ENCODE results near the gene EIF3A.

Gene EIF3A

DNA sequence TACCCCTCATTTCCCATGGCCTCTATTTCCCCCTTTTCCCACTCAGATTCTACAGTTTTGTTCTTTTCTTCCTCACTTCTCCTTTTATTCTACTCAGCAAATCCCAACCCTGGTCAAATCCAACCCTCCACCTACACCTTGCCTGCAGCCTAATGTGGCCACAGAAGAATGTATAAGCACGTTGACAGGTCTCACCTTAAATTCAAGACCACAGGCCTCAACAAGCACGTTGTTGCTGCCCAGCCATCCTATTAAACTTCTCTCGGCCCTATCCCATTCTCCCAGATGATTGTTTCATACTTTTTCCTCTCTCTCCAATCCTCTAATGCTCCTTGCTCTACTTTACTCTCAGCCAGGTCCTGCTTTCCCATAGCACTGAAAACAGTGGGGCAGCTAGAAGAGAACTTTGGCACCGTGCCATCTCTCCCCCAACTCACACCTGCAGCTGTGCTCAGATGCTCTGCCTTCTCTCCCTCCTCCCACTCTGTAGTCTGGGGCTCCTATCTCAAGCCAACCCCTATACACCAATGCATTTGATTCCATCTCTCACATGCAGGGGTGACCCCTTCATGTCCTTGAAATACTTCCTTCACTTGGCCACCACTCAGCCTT, 6.8 kb upstream of the EIF3A start:
- DNase-seq (ENCODE audit: low spot score in 2 of 2): no peak
- no peaks in the 10 kb centered on the region for H3K36me3 ChIP-seq (replicated peaks)
- no peaks in the 10 kb centered on the region for H3K9me3 ChIP-seq
- peaks cover 4% of the 10 kb centered on the region; the same call in 1 of the 2 replicates for H3K4me1 ChIP-seq
- no peaks in the 10 kb centered on the region for H3K27me3 ChIP-seq (ENCODE audit: low read depth)
- H3K4me3 ChIP-seq: no peak overlapping the region
- in situ Hi-C loops (cut with MboI; ENCODE audit: low sequenced_read_pairs): no loop called here

DNA sequence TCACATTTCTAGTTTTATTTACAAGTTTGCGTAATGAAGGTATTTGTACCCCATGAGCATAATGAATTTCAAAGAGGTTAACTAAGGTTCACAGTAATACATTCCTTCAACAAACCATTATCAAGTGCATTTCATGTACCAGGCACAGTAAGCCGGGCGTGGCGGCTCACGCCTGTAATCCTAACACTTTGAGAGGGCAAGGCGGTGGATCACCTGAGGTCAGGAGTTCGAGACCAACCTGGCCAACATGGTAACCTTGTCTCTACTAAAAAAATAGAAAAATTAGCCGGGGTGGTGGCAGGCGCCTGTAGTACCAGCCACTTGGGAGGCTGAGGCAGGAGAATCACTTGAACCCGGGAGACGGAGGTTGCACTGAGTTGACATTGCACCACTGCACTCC, 4.3 kb upstream of the EIF3A start:
- in situ Hi-C loops (cut with MboI; ENCODE audit: low sequenced_read_pairs): no loop called here
- H3K4me3 ChIP-seq: no peak overlapping the region
- H3K9me3 ChIP-seq: no peaks in the 10 kb centered on the region
- DNase-seq (ENCODE audit: low spot score in 2 of 2): no peak
- peaks cover 7% of the 10 kb centered on the region for H3K36me3 ChIP-seq (replicated peaks)
- H3K27me3 ChIP-seq (ENCODE audit: low read depth): no peaks in the 10 kb centered on the region
- no peaks in the 10 kb centered on the region for H3K4me1 ChIP-seq

DNA sequence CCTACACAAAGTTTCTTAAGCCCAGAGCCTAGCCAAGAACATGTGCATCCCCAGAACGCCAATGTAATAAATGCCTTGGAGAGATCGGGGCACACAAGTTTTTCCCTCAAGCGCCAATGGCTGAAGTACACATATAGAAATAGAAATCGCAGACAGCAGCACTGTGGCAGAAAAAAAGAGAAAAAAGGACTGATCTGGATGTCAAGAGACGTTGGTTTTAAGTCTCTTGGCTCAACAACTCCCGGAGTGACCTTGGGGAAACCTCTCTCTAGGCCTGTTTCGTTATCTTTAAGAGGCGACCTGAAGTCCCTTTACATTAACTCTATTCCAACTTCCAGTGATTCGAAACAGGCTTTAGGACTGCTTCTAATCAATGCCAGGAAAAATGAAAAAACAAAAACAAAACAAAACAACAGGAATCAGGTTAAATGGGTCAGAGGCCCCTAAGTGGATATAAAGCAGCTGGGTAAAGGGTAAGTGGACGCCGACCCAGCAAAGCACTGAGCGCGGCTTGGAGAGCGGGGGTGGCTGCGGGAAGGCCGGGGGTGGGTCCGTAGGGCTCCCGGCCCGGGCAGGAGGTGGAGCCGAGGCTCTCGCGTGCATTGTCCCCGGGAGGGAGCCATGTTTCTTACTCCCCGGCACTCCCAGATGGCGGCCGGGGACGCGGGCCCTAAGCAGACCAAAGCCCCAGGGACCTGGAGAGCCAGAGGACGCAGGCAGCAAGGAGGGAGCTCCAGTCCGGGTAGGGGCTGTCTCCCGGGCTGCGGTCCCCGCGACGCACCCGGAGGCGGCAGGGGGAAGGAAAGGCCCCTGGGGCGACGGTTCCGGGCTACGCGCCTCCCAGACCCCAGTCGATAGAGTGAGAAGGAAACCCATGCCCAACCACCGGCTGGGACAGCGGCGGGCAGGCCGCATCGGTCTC, 757 bp downstream of the EIF3A start:
- Histone ChIP-seq H3K27me3 (ENCODE audit: low read depth) (no peaks in the 10 kb centered on the region), H3K36me3 (replicated peaks) (peaks cover 15% of the 10 kb centered on the region), H3K4me1 (peaks cover 15% of the 10 kb centered on the region), H3K9me3 (no peaks in the 10 kb centered on the region), H3K4me3 (peak overlapping the region; percentile 95)
- peak; percentile 50 to 80 for DNase-seq (ENCODE audit: low spot score in 2 of 2)
- in situ Hi-C loops (cut with MboI; ENCODE audit: low sequenced_read_pairs): no loop called here

DNA sequence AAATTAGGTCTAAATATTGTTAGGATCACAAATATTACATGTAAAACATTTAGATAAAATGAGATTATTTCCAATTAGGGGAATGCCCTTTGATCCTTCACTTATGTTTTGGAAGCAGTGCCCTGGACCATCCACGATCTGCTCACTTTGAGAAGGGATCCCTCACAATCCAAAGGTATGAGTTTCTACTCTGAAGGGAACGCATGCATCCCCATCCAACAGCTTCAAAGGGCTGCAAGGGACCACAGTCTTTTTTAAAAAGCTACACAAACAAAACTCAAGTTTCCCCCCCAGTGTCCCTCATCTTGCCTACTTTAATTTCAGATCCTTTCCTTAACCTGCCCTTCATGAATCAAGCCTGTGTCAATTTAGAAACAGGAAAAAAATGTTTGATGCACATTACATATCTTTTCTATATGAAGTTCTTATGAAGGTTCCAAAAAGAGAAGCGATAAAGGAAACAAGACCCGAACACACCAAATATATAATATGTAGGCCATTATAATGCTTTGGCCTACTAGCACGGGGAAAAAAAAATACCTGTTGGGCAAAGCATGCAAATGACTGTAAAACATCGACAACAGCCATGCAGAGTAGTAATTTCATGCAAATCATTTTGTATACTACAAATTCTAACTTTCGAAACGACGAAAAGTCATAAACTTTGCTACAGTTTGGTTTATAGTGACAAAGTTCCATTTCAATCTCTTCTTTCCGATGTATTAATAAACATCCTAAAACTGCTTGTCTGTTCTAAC, 2.0 kb downstream of the EIF3A start:
- Histone ChIP-seq H3K36me3 (replicated peaks) (peaks cover 22% of the 10 kb centered on the region), H3K9me3 (no peaks in the 10 kb centered on the region), H3K4me1 (peaks cover 16% of the 10 kb centered on the region), H3K27me3 (ENCODE audit: low read depth) (no peaks in the 10 kb centered on the region), H3K4me3 (peak overlapping the region; percentile 95)
- in situ Hi-C loops (cut with MboI; ENCODE audit: low sequenced_read_pairs): no loop called here
- no peak for DNase-seq (ENCODE audit: low spot score in 2 of 2)

DNA sequence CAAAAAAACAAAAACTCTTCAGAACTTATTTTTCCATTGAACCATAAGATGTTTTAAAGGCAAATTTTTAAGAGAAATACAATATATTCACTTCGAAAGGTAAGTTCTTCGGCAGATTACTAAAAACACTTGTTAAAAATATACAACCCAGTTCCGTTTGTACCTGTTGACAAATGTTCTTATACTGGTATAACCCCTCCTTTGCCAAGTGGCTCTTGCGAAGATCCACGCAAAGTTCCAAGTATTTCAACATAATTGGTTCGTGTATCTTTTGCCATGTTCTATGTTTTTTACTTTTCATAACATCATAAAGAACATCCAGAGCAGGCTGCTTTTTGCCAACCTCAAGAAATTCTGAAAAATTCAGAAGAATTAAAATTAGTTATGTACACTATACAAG, 7.0 kb downstream of the EIF3A start:
- Histone ChIP-seq H3K27me3 (ENCODE audit: low read depth) (no peaks in the 10 kb centered on the region), H3K4me3 (no peak overlapping the region), H3K9me3 (no peaks in the 10 kb centered on the region), H3K36me3 (replicated peaks) (peaks cover 57% of the 10 kb centered on the region), H3K4me1 (peaks cover 17% of the 10 kb centered on the region)
- no peak for DNase-seq (ENCODE audit: low spot score in 2 of 2)
- in situ Hi-C loops (cut with MboI; ENCODE audit: low sequenced_read_pairs): loop anchor here (25.0 kb wide), 1 partner anchor 514 kb away; the partner anchor contains the start of gene TIAL1

DNA sequence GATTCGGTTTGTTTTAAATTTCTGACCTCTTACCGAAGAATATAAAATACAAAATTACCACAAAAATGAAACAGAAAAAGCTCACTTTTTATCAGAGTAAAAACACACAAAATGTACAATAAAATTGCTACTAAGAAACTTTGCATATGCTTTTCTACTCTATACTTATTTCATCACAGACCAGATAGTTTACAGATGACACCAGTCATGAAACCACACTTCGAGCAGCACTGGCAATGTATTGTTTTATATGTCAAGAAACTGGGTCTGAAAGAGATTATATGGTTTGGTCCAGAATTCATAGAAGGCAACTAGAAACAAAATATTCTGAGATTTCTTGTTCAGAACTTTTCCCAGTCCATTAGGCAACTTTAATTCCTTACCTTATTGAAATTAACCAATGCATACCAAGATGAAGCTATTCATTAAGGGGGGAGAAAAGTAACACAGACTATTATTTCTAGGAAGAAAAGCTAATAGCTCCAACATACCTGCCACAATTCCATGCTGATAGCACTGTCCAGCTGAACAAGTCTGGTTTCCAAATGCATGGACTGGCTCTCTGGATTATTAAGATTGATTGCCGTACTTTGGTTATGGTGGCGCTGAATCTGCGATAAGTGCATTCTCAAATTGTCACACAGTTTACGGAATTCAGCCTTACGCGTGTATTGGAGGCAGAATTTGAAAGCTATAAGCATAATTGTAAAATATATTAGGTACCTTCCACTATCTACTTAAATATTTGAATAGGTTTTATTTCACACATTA, 10.0 kb downstream of the EIF3A start:
- in situ Hi-C loops (cut with MboI; ENCODE audit: low sequenced_read_pairs): loop anchor here (25.0 kb wide), 1 partner anchor 517 kb away; the partner anchor contains the start of gene TIAL1
- Histone ChIP-seq H3K4me1 (peaks cover 5% of the 10 kb centered on the region; the same call in 1 of the 2 replicates), H3K4me3 (no peak overlapping the region), H3K9me3 (no peaks in the 10 kb centered on the region), H3K36me3 (replicated peaks) (peaks cover 81% of the 10 kb centered on the region), H3K27me3 (ENCODE audit: low read depth) (no peaks in the 10 kb centered on the region)
- DNase-seq (ENCODE audit: low spot score in 2 of 2): no peak

DNA sequence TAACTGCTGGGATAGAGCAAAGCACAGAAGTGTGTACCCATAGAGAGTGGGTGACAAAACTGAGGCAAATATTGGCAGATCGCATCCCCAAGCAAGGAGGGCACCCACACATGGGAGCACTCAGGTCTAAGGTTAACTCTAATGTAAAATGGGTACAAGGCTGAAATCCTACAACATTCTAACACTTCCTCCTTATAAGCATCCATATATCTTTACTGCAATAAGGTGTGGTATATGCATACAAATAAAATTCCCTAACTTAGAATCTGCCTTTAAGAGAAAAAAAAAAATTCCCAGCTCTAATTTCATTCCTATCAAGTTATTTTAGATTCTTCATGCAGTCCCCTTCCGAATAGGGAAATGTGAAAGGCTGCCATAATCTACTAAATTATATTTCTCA, 18.7 kb downstream of the EIF3A start:
- DNase-seq (ENCODE audit: low spot score in 2 of 2): no peak
- H3K4me3 ChIP-seq: no peak overlapping the region
- H3K9me3 ChIP-seq: no peaks in the 10 kb centered on the region

DNA sequence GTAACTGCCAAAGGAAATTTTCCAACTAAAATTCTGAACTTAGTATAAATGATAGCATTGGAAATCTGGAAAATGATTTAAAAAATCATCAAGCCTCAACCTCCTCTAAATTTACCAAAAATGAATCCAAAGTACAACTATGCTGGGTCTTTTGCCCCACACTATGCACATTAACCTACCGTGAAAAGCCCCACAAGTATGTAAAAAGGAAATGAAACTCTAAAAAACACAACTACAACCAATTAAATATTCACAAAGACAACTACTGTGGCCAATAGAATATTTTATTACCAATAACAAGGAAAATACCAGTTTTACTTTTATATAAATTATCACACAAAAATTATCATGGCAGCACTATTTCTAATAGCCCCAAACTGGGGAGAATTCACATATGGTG, 19.3 kb downstream of the EIF3A start:
- Histone ChIP-seq H3K9me3 (no peaks in the 10 kb centered on the region), H3K36me3 (replicated peaks) (peaks cover 97% of the 10 kb centered on the region), H3K27me3 (ENCODE audit: low read depth) (no peaks in the 10 kb centered on the region), H3K4me1 (peaks cover 3% of the 10 kb centered on the region; the same call in 1 of the 2 replicates), H3K4me3 (no peak overlapping the region)
- in situ Hi-C loops (cut with MboI; ENCODE audit: low sequenced_read_pairs): loop anchor here (25.0 kb wide), 1 partner anchor 526 kb away; the partner anchor contains the start of gene TIAL1
- DNase-seq (ENCODE audit: low spot score in 2 of 2): no peak

More for the DNA sequence above, 18.7 kb downstream of the EIF3A start:
- peaks cover 3% of the 10 kb centered on the region; the same call in 1 of the 2 replicates for H3K4me1 ChIP-seq
- peaks cover 96% of the 10 kb centered on the region for H3K36me3 ChIP-seq (replicated peaks)
- H3K27me3 ChIP-seq (ENCODE audit: low read depth): no peaks in the 10 kb centered on the region
- in situ Hi-C loops (cut with MboI; ENCODE audit: low sequenced_read_pairs): loop anchor here (25.0 kb wide), 1 partner anchor 525 kb away; the partner anchor contains the start of gene TIAL1

DNA sequence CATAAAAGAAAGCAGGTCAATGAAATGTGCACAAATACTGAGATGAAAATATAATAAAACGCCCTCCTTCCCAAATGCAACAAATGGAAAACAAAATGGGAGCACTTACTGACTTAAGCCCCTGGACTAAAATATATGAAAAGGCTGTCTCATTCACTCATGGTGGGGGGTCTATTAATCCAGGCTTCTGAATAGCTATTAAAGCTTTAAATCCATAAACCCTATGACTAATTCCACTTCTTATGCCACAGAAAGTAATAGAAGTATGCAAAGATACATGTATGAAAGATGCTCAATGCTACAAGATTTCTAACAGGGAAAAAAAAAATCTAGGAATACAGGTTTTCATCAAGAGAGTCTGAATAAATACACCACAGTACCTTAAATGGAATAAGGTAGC, 20.5 kb downstream of the EIF3A start:
- in situ Hi-C loops (cut with MboI; ENCODE audit: low sequenced_read_pairs): loop anchor here (25.0 kb wide), 1 partner anchor 527 kb away; the partner anchor contains the start of gene TIAL1
- peaks cover 3% of the 10 kb centered on the region; the same call in 1 of the 2 replicates for H3K4me1 ChIP-seq
- no peaks in the 10 kb centered on the region for H3K27me3 ChIP-seq (ENCODE audit: low read depth)
- peaks cover 98% of the 10 kb centered on the region for H3K36me3 ChIP-seq (replicated peaks)
- H3K4me3 ChIP-seq: no peak overlapping the region
- no peaks in the 10 kb centered on the region for H3K9me3 ChIP-seq
- DNase-seq (ENCODE audit: low spot score in 2 of 2): no peak

DNA sequence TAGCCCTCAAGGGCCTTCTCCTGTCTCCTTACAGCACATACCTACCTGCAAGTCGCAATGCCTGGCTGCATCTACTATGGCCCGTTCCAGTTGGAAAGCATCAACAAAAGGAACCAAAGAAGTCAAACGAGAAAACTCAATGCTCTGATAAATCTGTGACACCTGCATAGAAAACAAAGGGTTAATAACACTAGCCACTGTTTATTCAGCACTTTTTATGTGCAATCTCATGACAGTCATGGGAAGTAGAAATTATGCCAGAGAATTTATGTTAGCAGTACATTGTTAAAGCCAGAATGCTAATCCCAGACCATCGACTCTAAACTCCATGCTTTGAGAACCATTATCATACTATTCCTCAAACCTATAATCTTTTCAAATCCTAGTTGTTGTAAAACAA, 21.1 kb downstream of the EIF3A start:
- H3K4me3 ChIP-seq: no peak overlapping the region
- peaks cover 3% of the 10 kb centered on the region; the same call in 1 of the 2 replicates for H3K4me1 ChIP-seq
- no peaks in the 10 kb centered on the region for H3K9me3 ChIP-seq
- DNase-seq (ENCODE audit: low spot score in 2 of 2): no peak
- H3K27me3 ChIP-seq (ENCODE audit: low read depth): no peaks in the 10 kb centered on the region
- in situ Hi-C loops (cut with MboI; ENCODE audit: low sequenced_read_pairs): loop anchor here (25.0 kb wide), 1 partner anchor 528 kb away; the partner anchor contains the start of gene TIAL1
- peaks cover 98% of the 10 kb centered on the region for H3K36me3 ChIP-seq (replicated peaks)

DNA sequence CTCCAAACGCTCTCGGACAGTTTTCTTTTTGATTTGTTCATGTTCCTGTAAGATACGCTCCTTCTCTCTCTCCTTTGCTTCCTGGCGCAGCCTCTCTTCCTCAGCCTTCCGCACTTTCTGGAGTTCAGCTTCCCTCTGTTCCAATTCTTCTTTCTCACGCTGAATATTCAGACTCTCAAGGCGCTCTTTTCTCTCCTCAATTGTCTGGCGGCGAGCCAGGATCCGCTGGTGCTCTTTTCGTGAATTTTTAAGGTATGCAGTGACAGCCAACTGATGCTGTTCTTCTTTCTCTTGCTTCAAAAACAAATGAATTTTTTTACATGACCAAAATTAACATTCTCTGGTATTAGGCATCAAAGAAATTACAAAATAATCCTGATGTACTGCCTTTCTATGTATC, 22.6 kb downstream of the EIF3A start:
- no peak overlapping the region for H3K4me3 ChIP-seq
- H3K9me3 ChIP-seq: no peaks in the 10 kb centered on the region
- no peaks in the 10 kb centered on the region for H3K27me3 ChIP-seq (ENCODE audit: low read depth)
- in situ Hi-C loops (cut with MboI; ENCODE audit: low sequenced_read_pairs): loop anchor here (25.0 kb wide), 1 partner anchor 529 kb away; the partner anchor contains the start of gene TIAL1
- no peak for DNase-seq (ENCODE audit: low spot score in 2 of 2)
- H3K4me1 ChIP-seq: peaks cover 3% of the 10 kb centered on the region; the same call in 1 of the 2 replicates
- peaks cover 98% of the 10 kb centered on the region for H3K36me3 ChIP-seq (replicated peaks)

DNA sequence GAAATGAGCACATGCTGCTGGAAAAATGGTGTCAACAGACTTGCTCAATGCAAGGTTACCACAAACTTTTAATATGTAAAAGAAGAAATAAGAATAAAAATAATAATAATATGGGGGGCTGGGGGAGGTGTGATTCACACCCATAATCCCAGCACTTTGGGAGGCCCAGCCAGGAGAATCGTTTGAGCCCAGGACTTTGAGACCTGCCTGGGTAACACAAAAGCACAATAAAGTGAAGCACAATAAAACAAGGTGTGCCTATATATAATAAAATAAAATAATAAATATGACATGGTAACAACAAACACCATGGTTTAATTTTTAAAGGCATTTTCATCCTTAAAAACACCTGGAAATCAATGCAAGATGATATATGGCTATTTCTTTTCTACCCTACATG, 25.1 kb downstream of the EIF3A start:
- Histone ChIP-seq H3K4me1 (peaks cover 3% of the 10 kb centered on the region; the same call in 1 of the 2 replicates), H3K4me3 (no peak overlapping the region), H3K27me3 (ENCODE audit: low read depth) (no peaks in the 10 kb centered on the region), H3K36me3 (replicated peaks) (peaks cover 100% of the 10 kb centered on the region), H3K9me3 (no peaks in the 10 kb centered on the region)
- in situ Hi-C loops (cut with MboI; ENCODE audit: low sequenced_read_pairs): loop anchor here (25.0 kb wide), 1 partner anchor 532 kb away; the partner anchor contains the start of gene TIAL1
- no peak for DNase-seq (ENCODE audit: low spot score in 2 of 2)
